ENCODE results near the gene CD38.

Gene CD38

GRCh38 chr4:15742637-15743036 lies 35.5 kb upstream of the CD38 start:
- no peaks in the 10 kb centered on the region for H3K36me3 ChIP-seq (ENCODE audit: control insufficient read depth in 5 of 5, insufficient read depth in 5 of 5, low read length in 5 of 5)
- H3K27ac ChIP-seq (ENCODE audit: low read depth, low read length), result no peak overlapping the region
- peaks cover 0 to 6% (median 0%) of the 10 kb centered on the region in 5 donors for H3K4me1 ChIP-seq (ENCODE audit: control insufficient read depth in 5 of 5, insufficient read depth in 5 of 5, low read length in 5 of 5)
- H3K4me3 ChIP-seq (ENCODE audit: low read depth in 1 of 5, low read length in 5 of 5), result no peak overlapping the region
- no peak overlapping the region for H3K9ac ChIP-seq (ENCODE audit: low read length in 5 of 5)
- peaks cover 0 to 11% (median 6%) of the 10 kb centered on the region in 5 donors for H3K9me3 ChIP-seq (ENCODE audit: control insufficient read depth in 5 of 5, low read length in 5 of 5)
- no peaks in the 10 kb centered on the region for H3K27me3 ChIP-seq (ENCODE audit: control insufficient read depth in 5 of 5, insufficient read depth in 4 of 5, low read length in 5 of 5)

GRCh38 chr4:15744016-15744545 lies 34.0 kb upstream of the CD38 start:
- no peak overlapping the region for H3K27ac ChIP-seq (ENCODE audit: low read depth, low read length)
- peaks cover 0 to 11% (median 6%) of the 10 kb centered on the region in 5 donors for H3K9me3 ChIP-seq (ENCODE audit: control insufficient read depth in 5 of 5, low read length in 5 of 5)

DNA sequence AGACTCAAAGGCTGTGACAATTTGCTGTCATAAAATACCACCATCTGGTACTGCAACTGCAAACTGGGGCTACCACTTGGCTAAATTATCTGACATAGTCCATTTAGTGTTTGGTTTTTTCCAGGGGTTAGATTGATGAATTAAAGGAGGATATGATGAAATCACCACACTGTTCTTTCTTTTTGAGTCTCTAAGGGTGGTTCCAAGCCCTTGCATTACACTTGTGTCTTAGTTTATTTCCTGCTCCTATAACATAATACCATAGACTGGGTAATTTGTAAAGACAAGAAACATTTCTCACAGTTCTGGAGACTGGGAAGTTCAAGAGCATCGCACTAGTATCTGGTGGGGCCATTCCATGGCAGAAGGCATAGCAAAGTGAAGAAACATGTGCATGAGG lies 32.0 kb upstream of the CD38 start:
- Histone ChIP-seq H3K27me3 (ENCODE audit: control insufficient read depth in 5 of 5, insufficient read depth in 4 of 5, low read length in 5 of 5) (no peaks in the 10 kb centered on the region), H3K27ac (ENCODE audit: low read depth, low read length) (no peak overlapping the region), H3K4me3 (ENCODE audit: low read depth in 1 of 5, low read length in 5 of 5) (no peak overlapping the region), H3K36me3 (ENCODE audit: control insufficient read depth in 5 of 5, insufficient read depth in 5 of 5, low read length in 5 of 5) (no peaks in the 10 kb centered on the region), H3K9ac (ENCODE audit: low read length in 5 of 5) (no peak overlapping the region), H3K9me3 (ENCODE audit: control insufficient read depth in 5 of 5, low read length in 5 of 5) (peaks cover 0 to 11% (median 6%) of the 10 kb centered on the region in 5 donors), H3K4me1 (ENCODE audit: control insufficient read depth in 5 of 5, insufficient read depth in 5 of 5, low read length in 5 of 5) (peaks cover 0 to under 1% (median 0%) of the 10 kb centered on the region in 5 donors)

More at GRCh38 chr4:15744016-15744545, 34.0 kb upstream of the CD38 start:
- no peaks in the 10 kb centered on the region for H3K27me3 ChIP-seq (ENCODE audit: control insufficient read depth in 5 of 5, insufficient read depth in 4 of 5, low read length in 5 of 5)
- no peak overlapping the region for H3K4me3 ChIP-seq (ENCODE audit: low read depth in 1 of 5, low read length in 5 of 5)
- no peaks in the 10 kb centered on the region for H3K36me3 ChIP-seq (ENCODE audit: control insufficient read depth in 5 of 5, insufficient read depth in 5 of 5, low read length in 5 of 5)
- peaks cover 0 to 6% (median 0%) of the 10 kb centered on the region in 5 donors for H3K4me1 ChIP-seq (ENCODE audit: control insufficient read depth in 5 of 5, insufficient read depth in 5 of 5, low read length in 5 of 5)
- H3K9ac ChIP-seq (ENCODE audit: low read length in 5 of 5), result no peak overlapping the region

- Histone ChIP-seq H3K27ac (ENCODE audit: low read depth, low read length) (no peak overlapping the region), H3K9me3 (ENCODE audit: control insufficient read depth in 5 of 5, low read length in 5 of 5) (no peaks in the 10 kb centered on the region), H3K4me1 (ENCODE audit: control insufficient read depth in 5 of 5, insufficient read depth in 5 of 5, low read length in 5 of 5) (peaks cover 0 to 10% (median 1%) of the 10 kb centered on the region in 5 donors), H3K36me3 (ENCODE audit: control insufficient read depth in 5 of 5, insufficient read depth in 5 of 5, low read length in 5 of 5) (no peaks in the 10 kb centered on the region), H3K4me3 (ENCODE audit: low read depth in 1 of 5, low read length in 5 of 5) (no peak overlapping the region), H3K9ac (ENCODE audit: low read length in 5 of 5) (no peak overlapping the region), H3K27me3 (ENCODE audit: control insufficient read depth in 5 of 5, insufficient read depth in 4 of 5, low read length in 5 of 5) (no peaks in the 10 kb centered on the region)
Observed at GRCh38 chr4:15749001-15749400, 29.1 kb upstream of the CD38 start.

DNA sequence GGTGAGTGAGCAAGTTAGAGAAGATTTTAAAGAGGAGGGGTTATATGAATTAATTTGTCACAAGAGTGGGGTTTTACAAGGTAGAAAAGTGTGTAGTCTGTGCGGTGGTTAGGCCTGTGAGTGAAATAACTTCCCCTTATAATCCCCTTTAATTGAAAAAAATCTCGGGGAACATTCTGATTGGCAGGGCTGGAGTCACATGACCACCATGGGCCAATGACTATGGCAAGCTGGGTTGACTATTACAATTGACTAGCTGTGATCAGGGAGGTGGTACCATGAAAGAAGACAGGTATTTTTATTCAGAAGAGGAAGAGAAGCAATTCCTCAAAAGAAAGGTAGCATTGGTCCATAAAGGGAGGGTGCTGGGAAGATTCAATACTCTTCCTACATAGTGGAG lies 27.0 kb upstream of the CD38 start:
- peaks cover 0 to 14% (median 1%) of the 10 kb centered on the region in 5 donors for H3K4me1 ChIP-seq (ENCODE audit: control insufficient read depth in 5 of 5, insufficient read depth in 5 of 5, low read length in 5 of 5)
- H3K9ac ChIP-seq (ENCODE audit: low read length in 5 of 5), result no peak overlapping the region
- H3K27ac ChIP-seq (ENCODE audit: low read depth, low read length), result no peak overlapping the region
- no peaks in the 10 kb centered on the region for H3K9me3 ChIP-seq (ENCODE audit: control insufficient read depth in 5 of 5, low read length in 5 of 5)
- no peaks in the 10 kb centered on the region for H3K27me3 ChIP-seq (ENCODE audit: control insufficient read depth in 5 of 5, insufficient read depth in 4 of 5, low read length in 5 of 5)
- H3K4me3 ChIP-seq (ENCODE audit: low read depth in 1 of 5, low read length in 5 of 5), result no peak overlapping the region
- no peaks in the 10 kb centered on the region for H3K36me3 ChIP-seq (ENCODE audit: control insufficient read depth in 5 of 5, insufficient read depth in 5 of 5, low read length in 5 of 5)

DNA sequence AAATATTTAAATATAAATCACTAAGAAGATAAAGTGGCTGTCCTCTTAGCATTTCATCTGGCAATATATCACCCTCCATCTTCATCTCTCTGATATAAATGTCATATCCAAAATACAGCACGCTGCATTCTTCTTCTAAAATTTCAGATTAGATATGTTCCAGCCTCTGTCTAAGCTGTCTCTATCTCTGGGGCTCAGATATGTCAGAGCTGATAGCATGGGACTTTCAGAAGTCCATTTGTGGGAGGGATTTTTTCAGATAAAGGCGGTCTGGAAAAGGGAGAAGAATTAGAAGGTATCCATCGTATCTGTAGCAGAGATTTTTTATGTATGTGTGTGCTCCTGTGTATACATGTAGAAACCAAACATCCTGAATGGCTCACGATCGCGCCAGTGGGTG lies 25.0 kb upstream of the CD38 start:
- H3K27me3 ChIP-seq (ENCODE audit: control insufficient read depth in 5 of 5, insufficient read depth in 4 of 5, low read length in 5 of 5), result no peaks in the 10 kb centered on the region
- no peaks in the 10 kb centered on the region for H3K36me3 ChIP-seq (ENCODE audit: control insufficient read depth in 5 of 5, insufficient read depth in 5 of 5, low read length in 5 of 5)
- H3K4me3 ChIP-seq (ENCODE audit: low read depth in 1 of 5, low read length in 5 of 5), result no peak overlapping the region
- no peak overlapping the region for H3K27ac ChIP-seq (ENCODE audit: low read depth, low read length)
- H3K4me1 ChIP-seq (ENCODE audit: control insufficient read depth in 5 of 5, insufficient read depth in 5 of 5, low read length in 5 of 5), result peaks cover 0 to 14% (median 1%) of the 10 kb centered on the region in 5 donors
- no peak overlapping the region for H3K9ac ChIP-seq (ENCODE audit: low read length in 5 of 5)
- H3K9me3 ChIP-seq (ENCODE audit: control insufficient read depth in 5 of 5, low read length in 5 of 5), result peaks cover 0 to under 1% (median 0%) of the 10 kb centered on the region in 5 donors

DNA sequence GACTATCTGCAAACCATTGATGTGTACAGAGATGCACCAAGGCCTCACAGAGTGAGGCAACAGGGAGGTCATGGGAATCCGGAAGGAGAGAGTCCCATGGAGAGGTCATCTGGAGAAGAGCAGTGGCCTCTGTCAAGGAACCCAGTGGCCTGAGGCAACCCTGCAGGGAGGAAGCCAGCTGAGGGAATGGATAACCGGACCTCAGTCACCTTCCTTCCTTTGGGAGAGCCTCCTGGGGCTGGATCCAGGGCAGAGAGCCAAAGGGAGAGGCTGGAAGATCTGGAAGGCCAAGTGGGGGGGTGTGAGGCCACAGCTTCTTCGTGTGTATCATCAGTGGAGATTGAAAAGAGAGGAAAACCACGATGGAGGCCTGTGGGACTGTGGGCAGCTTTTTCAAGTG lies 24.3 kb upstream of the CD38 start:
- Histone ChIP-seq H3K36me3 (ENCODE audit: control insufficient read depth in 5 of 5, insufficient read depth in 5 of 5, low read length in 5 of 5) (no peaks in the 10 kb centered on the region), H3K27me3 (ENCODE audit: control insufficient read depth in 5 of 5, insufficient read depth in 4 of 5, low read length in 5 of 5) (no peaks in the 10 kb centered on the region), H3K9ac (ENCODE audit: low read length in 5 of 5) (no peak overlapping the region), H3K4me3 (ENCODE audit: low read depth in 1 of 5, low read length in 5 of 5) (no peak overlapping the region), H3K27ac (ENCODE audit: low read depth, low read length) (no peak overlapping the region), H3K4me1 (ENCODE audit: control insufficient read depth in 5 of 5, insufficient read depth in 5 of 5, low read length in 5 of 5) (peaks cover 0 to 14% (median 1%) of the 10 kb centered on the region in 5 donors), H3K9me3 (ENCODE audit: control insufficient read depth in 5 of 5, low read length in 5 of 5) (peaks cover 0 to 2% (median 0%) of the 10 kb centered on the region in 5 donors)

DNA sequence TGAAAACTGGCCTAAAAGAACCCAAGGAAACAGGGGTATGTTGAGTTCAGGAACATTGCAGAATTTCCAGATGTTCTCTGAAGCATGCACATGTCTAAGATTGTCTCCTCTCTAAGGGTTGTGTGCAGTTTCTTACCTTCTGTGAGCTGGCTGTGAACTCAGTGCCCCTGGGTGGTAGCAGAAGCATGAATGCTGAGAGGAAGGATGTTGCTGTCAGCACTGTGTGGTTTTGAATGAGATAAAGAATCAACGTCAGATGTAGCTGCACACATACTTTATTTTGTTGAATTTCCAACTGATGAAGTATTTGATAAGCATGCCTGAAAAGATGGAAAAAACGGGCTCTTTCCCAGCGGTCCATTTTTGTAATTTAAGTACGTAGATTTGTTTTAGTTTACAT lies 23.8 kb upstream of the CD38 start:
- H3K9me3 ChIP-seq (ENCODE audit: control insufficient read depth in 5 of 5, low read length in 5 of 5), result peaks cover 0 to 2% (median 0%) of the 10 kb centered on the region in 5 donors
- no peaks in the 10 kb centered on the region for H3K36me3 ChIP-seq (ENCODE audit: control insufficient read depth in 5 of 5, insufficient read depth in 5 of 5, low read length in 5 of 5)
- no peaks in the 10 kb centered on the region for H3K27me3 ChIP-seq (ENCODE audit: control insufficient read depth in 5 of 5, insufficient read depth in 4 of 5, low read length in 5 of 5)
- H3K27ac ChIP-seq (ENCODE audit: low read depth, low read length), result no peak overlapping the region
- peaks cover 0 to 14% (median 1%) of the 10 kb centered on the region in 5 donors for H3K4me1 ChIP-seq (ENCODE audit: control insufficient read depth in 5 of 5, insufficient read depth in 5 of 5, low read length in 5 of 5)
- H3K9ac ChIP-seq (ENCODE audit: low read length in 5 of 5), result no peak overlapping the region
- no peak overlapping the region for H3K4me3 ChIP-seq (ENCODE audit: low read depth in 1 of 5, low read length in 5 of 5)

DNA sequence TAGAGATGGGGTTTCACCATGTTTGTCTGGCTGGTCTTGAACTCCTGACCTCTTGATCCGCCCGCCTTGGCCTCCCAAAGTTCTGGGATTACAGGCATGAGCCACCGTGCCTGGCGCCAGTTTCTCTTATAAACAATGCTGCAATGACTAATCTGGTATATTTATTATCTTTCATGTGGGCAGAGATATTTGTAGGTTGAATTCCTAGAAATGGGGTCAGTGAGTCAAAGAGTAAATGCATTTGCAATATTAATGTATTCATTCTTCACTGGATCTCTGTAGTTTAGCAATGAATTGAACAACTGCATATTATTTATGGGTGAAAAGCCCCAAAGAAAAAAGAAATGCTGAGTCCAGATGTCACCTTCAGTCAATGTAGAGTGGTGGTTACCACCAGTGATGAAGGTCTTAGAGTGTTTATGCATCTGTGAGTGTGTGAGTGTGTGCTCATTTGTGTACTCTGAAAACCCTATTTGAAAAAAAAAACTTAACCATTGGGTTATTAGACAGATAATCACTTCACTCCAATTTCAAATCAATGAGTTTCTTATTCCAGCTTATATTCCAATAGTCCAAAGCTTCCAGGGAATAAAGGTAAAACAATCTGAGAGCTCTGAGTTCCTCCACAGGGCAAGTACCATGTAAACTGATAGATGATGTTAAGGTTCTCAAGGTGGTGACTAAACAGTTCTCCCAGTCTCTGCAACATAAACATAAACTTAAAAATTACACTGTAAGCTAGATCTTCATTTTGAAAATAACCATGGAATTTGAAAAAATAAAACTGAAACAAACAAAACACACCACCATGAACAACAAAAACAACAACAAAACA lies 22.6 kb upstream of the CD38 start:
- peaks cover 0 to 2% (median 0%) of the 10 kb centered on the region in 5 donors for H3K9me3 ChIP-seq (ENCODE audit: control insufficient read depth in 5 of 5, low read length in 5 of 5)
- peaks cover 0 to 14% (median 1%) of the 10 kb centered on the region in 5 donors for H3K4me1 ChIP-seq (ENCODE audit: control insufficient read depth in 5 of 5, insufficient read depth in 5 of 5, low read length in 5 of 5)
- no peak overlapping the region for H3K27ac ChIP-seq (ENCODE audit: low read depth, low read length)
- no peaks in the 10 kb centered on the region for H3K36me3 ChIP-seq (ENCODE audit: control insufficient read depth in 5 of 5, insufficient read depth in 5 of 5, low read length in 5 of 5)
- H3K4me3 ChIP-seq (ENCODE audit: low read depth in 1 of 5, low read length in 5 of 5), result no peak overlapping the region
- no peaks in the 10 kb centered on the region for H3K27me3 ChIP-seq (ENCODE audit: control insufficient read depth in 5 of 5, insufficient read depth in 4 of 5, low read length in 5 of 5)
- H3K9ac ChIP-seq (ENCODE audit: low read length in 5 of 5), result no peak overlapping the region

DNA sequence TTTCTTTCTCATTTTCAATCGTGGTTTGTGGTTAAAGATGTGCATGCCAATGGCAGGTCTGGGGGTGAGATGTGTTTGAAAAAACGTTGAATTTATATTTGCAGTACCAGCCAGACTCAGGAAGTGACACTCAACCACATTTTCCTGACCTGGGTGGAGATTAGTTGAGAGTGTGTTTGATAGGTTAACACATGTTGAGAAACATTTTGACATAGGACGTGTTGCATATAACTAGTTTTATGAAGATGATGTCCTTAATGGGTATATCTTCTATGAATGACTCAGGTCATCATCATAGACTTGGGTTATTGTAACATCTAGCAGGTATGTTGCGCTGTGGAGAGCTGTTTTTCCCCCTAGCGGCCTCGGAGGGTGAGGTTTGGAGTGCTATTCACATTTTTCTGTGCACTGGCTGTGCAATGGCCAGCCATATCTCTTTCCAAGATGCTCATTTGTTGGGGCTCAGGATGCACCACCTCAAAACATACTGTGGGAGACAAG lies 21.7 kb upstream of the CD38 start:
- Histone ChIP-seq H3K27ac (ENCODE audit: low read depth, low read length) (no peak overlapping the region), H3K36me3 (ENCODE audit: control insufficient read depth in 5 of 5, insufficient read depth in 5 of 5, low read length in 5 of 5) (no peaks in the 10 kb centered on the region), H3K9me3 (ENCODE audit: control insufficient read depth in 5 of 5, low read length in 5 of 5) (peaks cover 0 to 2% (median 0%) of the 10 kb centered on the region in 5 donors), H3K9ac (ENCODE audit: low read length in 5 of 5) (no peak overlapping the region), H3K4me3 (ENCODE audit: low read depth in 1 of 5, low read length in 5 of 5) (no peak overlapping the region), H3K4me1 (ENCODE audit: control insufficient read depth in 5 of 5, insufficient read depth in 5 of 5, low read length in 5 of 5) (peaks cover 0 to 14% (median 1%) of the 10 kb centered on the region in 5 donors), H3K27me3 (ENCODE audit: control insufficient read depth in 5 of 5, insufficient read depth in 4 of 5, low read length in 5 of 5) (no peaks in the 10 kb centered on the region)

All from subcutaneous abdominal adipose tissue (tissue), 5 donors.